Measurements from ENCODE around the gene TCN1.
"Not testable (repeated sequence)": the region's sequence is repeated elsewhere in the genome, so short reads cannot be mapped to it uniquely, and the experiment has no call there.

The TCN1 gene

GRCh38 chr11:59866397-59866796, at the start of gene TCN1:
TCN1 (minus strand) TSS chr11:59866487; CDS start chr11:59866470, 17 bp downstream.
- DNase-seq, result no peak

GRCh38 chr11:59903569-59903968, 37.3 kb upstream of the TCN1 start:
- DNase-seq, result not testable (repeated sequence)

- no peak for DNase-seq
These were observed 35.0 kb upstream of the TCN1 start for GRCh38 chr11:59901306-59901705.

- no peak for DNase-seq
These were observed 34.3 kb upstream of the TCN1 start for GRCh38 chr11:59900366-59901126.

GRCh38 chr11:59899532-59899931, 33.2 kb upstream of the TCN1 start:
- DNase-seq, result no peak

GRCh38 chr11:59898650-59899049, 32.4 kb upstream of the TCN1 start:
- no peak for DNase-seq

- no peak for DNase-seq
These were observed 31.8 kb upstream of the TCN1 start for GRCh38 chr11:59898046-59898445.

- DNase-seq, result no peak
These were observed 28.3 kb upstream of the TCN1 start for GRCh38 chr11:59894616-59895015.

- DNase-seq, result no peak
These were observed 25.5 kb upstream of the TCN1 start for GRCh38 chr11:59891781-59892181.

- DNase-seq, result not testable (repeated sequence)
These were observed 20.9 kb upstream of the TCN1 start for GRCh38 chr11:59887156-59887555.

- no peak for DNase-seq
These were observed 17.3 kb upstream of the TCN1 start for GRCh38 chr11:59883597-59883996.

GRCh38 chr11:59879567-59879966, 13.3 kb upstream of the TCN1 start:
- no peak for DNase-seq

GRCh38 chr11:59878575-59878974, 12.3 kb upstream of the TCN1 start, which contains the start of gene OOSP3:
OOSP3 (plus strand) TSS chr11:59878782; CDS start chr11:59878809, 27 bp downstream.
- DNase-seq, result no peak

- DNase-seq, result no peak
These were observed 11.5 kb upstream of the TCN1 start for GRCh38 chr11:59877784-59878183.

- DNase-seq, result no peak
These were observed 11.0 kb upstream of the TCN1 start for GRCh38 chr11:59877325-59877724.

- no peak for DNase-seq
These were observed 9.7 kb upstream of the TCN1 start for GRCh38 chr11:59875856-59876519.

- no peak for DNase-seq
These were observed 5.8 kb upstream of the TCN1 start for GRCh38 chr11:59872076-59872475.

GRCh38 chr11:59867946-59868345, 1.7 kb upstream of the TCN1 start:
- DNase-seq, result no peak

GRCh38 chr11:59866836-59867235, 549 bp upstream of the TCN1 start:
- DNase-seq, result no peak

- DNase-seq, result no peak
These were observed 1.3 kb downstream of the TCN1 start for GRCh38 chr11:59865031-59865430.

- DNase-seq, result no peak
These were observed 4.0 kb downstream of the TCN1 start for GRCh38 chr11:59862252-59862651.

GRCh38 chr11:59859673-59860072, 6.6 kb downstream of the TCN1 start:
- no peak for DNase-seq
